Activated naive CD4-positive, alpha-beta T cell treated with anti-CD3 and anti-CD28 coated beads for 36 hours (primary cell): ENCODE results near the gene STRIP1. TPM values are rescaled to one million over a fixed set of nuclear protein-coding genes. Genes with fewer than 3 reads are reported as not detected.

ENCODE experiments used
- CTCF ChIA-PET: fragments of 350-600 bp; sonication (Branson Sonifier 250); formaldehyde crosslinking; loops from one replicate; lab custom pipeline; 2021; ENCODE audit warnings: antibody characterized with exemption; lab: Charles Lee
- DNase-seq: peaks from one replicate; pipeline ENCODE4 v3.0.0-alpha.2; 2020
- H3K27ac Mint-ChIP-seq: one replicate; pipeline ENCODE4 v1.8.0; 2021; ENCODE audit warnings: mild to moderate bottlenecking, mixed read lengths
- H3K27me3 Mint-ChIP-seq: one replicate; pipeline ENCODE4 v1.8.0; 2021; ENCODE audit warnings: low read depth, mixed read lengths
- H3K36me3 Mint-ChIP-seq: one replicate; pipeline ENCODE4 v1.8.0; 2021; ENCODE audit warnings: low read depth, mixed read lengths
- H3K4me1 Mint-ChIP-seq: one replicate; pipeline ENCODE4 v1.8.0; 2021; ENCODE audit warnings: low read depth, mixed read lengths
- H3K4me3 Mint-ChIP-seq: one replicate; pipeline ENCODE4 v1.8.0; 2021; ENCODE audit warnings: mild to moderate bottlenecking, moderate library complexity, mixed read lengths
- H3K9me3 Mint-ChIP-seq: one replicate; pipeline ENCODE4 v1.8.0; 2021; ENCODE audit warnings: mixed read lengths
- intact Hi-C: fragments of 100-400 bp; cut with micrococcal nuclease; formaldehyde crosslinking; loops from one replicate; pipeline ENCODE4 v1.15.1; 2023
- total RNA-seq, 2 experiments: library from RNA; stranded (reverse); gene quantifications; one replicate each; pipeline ENCODE4 v1.2.3, GENCODE V29; 2021

STRIP1 gene
- total RNA-seq, 2 experiments from 2014 or later = 20.7 to 22.8 TPM

- CTCF ChIA-PET = interaction anchor here (0.6 to 4.7 kb wide), 5 partner anchors 15 to 57 kb away, joined by 3 to 55 read pairs (median 12); no protein-coding TSS in a partner anchor
- no peak for DNase-seq
- Mint-ChIP-seq H3K27me3 (peaks cover 31% of the 10 kb centered on the region), H3K4me3 (no peak overlapping the region), H3K27ac (no peak overlapping the region), H3K4me1 (peaks cover 5% of the 10 kb centered on the region), H3K36me3 (no peaks in the 10 kb centered on the region), H3K9me3 (no peaks in the 10 kb centered on the region)
- intact Hi-C loops = no loop called here
Measured at GRCh38 chr1:110089561-110090275, 55.3 kb downstream of the STRIP1 start.

GRCh38 chr1:110091381-110091780, 57.0 kb downstream of the STRIP1 start:
- intact Hi-C loops = no loop called here

GRCh38 chr1:110091791-110092190, 57.4 kb downstream of the STRIP1 start:
- Mint-ChIP-seq H3K4me1 (peaks cover 2% of the 10 kb centered on the region), H3K9me3 (no peaks in the 10 kb centered on the region), H3K27me3 (peaks cover 14% of the 10 kb centered on the region), H3K27ac (no peak overlapping the region), H3K4me3 (no peak overlapping the region), H3K36me3 (no peaks in the 10 kb centered on the region)
- DNase-seq = no peak
- CTCF ChIA-PET = interaction anchor here (0.6 to 4.7 kb wide), 11 partner anchors 13 to 673 kb away, joined by 3 to 55 read pairs (median 6); partner anchors contain the start of genes AHCYL1 and RBM15
- intact Hi-C loops = no loop called here

More at GRCh38 chr1:110091381-110091780, 57.0 kb downstream of the STRIP1 start:
- no peaks in the 10 kb centered on the region for H3K36me3 Mint-ChIP-seq
- H3K4me3 Mint-ChIP-seq = no peak overlapping the region
- no peaks in the 10 kb centered on the region for H3K9me3 Mint-ChIP-seq
- H3K27ac Mint-ChIP-seq = no peak overlapping the region
- peaks cover 2% of the 10 kb centered on the region for H3K4me1 Mint-ChIP-seq
- peaks cover 18% of the 10 kb centered on the region for H3K27me3 Mint-ChIP-seq
- CTCF ChIA-PET = interaction anchor here (0.6 to 4.7 kb wide), 12 partner anchors 10 to 674 kb away, joined by 3 to 55 read pairs (median 6); partner anchors contain the start of genes AHCYL1 and RBM15
- DNase-seq = no peak

- Mint-ChIP-seq H3K27me3 (peaks cover 6% of the 10 kb centered on the region), H3K27ac (no peak overlapping the region), H3K4me3 (no peak overlapping the region), H3K9me3 (no peaks in the 10 kb centered on the region), H3K4me1 (peaks cover under 1% of the 10 kb centered on the region), H3K36me3 (no peaks in the 10 kb centered on the region)
- intact Hi-C loops = no loop called here
- CTCF ChIA-PET = interaction anchor here (1.3 to 4.7 kb wide), 4 partner anchors 12 to 115 kb away, joined by 3 to 55 read pairs (median 6); partner anchors contain the start of gene STRIP1
- DNase-seq = no peak
Measured at GRCh38 chr1:110092991-110093390, 58.6 kb downstream of the STRIP1 start.

- Mint-ChIP-seq H3K9me3 (no peaks in the 10 kb centered on the region), H3K4me1 (no peaks in the 10 kb centered on the region), H3K36me3 (no peaks in the 10 kb centered on the region), H3K27me3 (peaks cover 4% of the 10 kb centered on the region), H3K27ac (no peak overlapping the region), H3K4me3 (no peak overlapping the region)
- CTCF ChIA-PET = interaction anchor here (4.2 kb wide), 1 partner anchor 10 kb away, joined by 18 read pairs; no protein-coding TSS in a partner anchor
- no peak for DNase-seq
- intact Hi-C loops = no loop called here
Measured at GRCh38 chr1:110094931-110095654, 60.7 kb downstream of the STRIP1 start.

- no peaks in the 10 kb centered on the region for H3K9me3 Mint-ChIP-seq
- no peaks in the 10 kb centered on the region for H3K4me1 Mint-ChIP-seq
- intact Hi-C loops = no loop called here
- DNase-seq = no peak
- CTCF ChIA-PET = interaction anchor here (0.5 to 4.2 kb wide), 7 partner anchors 7 to 349 kb away, joined by 3 to 18 read pairs (median 3); no protein-coding TSS in a partner anchor
- H3K4me3 Mint-ChIP-seq = no peak overlapping the region
- H3K27me3 Mint-ChIP-seq = peaks cover 4% of the 10 kb centered on the region
- no peaks in the 10 kb centered on the region for H3K36me3 Mint-ChIP-seq
- H3K27ac Mint-ChIP-seq = no peak overlapping the region
Measured at GRCh38 chr1:110097507-110098221, 63.2 kb downstream of the STRIP1 start.

GRCh38 chr1:110098222-110099026, 64.0 kb downstream of the STRIP1 start:
- H3K27me3 Mint-ChIP-seq = peaks cover 4% of the 10 kb centered on the region
- CTCF ChIA-PET = interaction anchor here (1.0 to 4.2 kb wide), 4 partner anchors 7 to 49 kb away, joined by 3 to 18 read pairs (median 9); no protein-coding TSS in a partner anchor
- H3K9me3 Mint-ChIP-seq = no peaks in the 10 kb centered on the region
- no peaks in the 10 kb centered on the region for H3K36me3 Mint-ChIP-seq
- H3K27ac Mint-ChIP-seq = no peak overlapping the region
- no peak overlapping the region for H3K4me3 Mint-ChIP-seq
- H3K4me1 Mint-ChIP-seq = no peaks in the 10 kb centered on the region
- intact Hi-C loops = no loop called here
- DNase-seq = no peak

- Mint-ChIP-seq H3K4me1 (no peaks in the 10 kb centered on the region), H3K27me3 (peaks cover 4% of the 10 kb centered on the region), H3K9me3 (no peaks in the 10 kb centered on the region), H3K27ac (no peak overlapping the region), H3K4me3 (no peak overlapping the region), H3K36me3 (no peaks in the 10 kb centered on the region)
- DNase-seq = no peak
- intact Hi-C loops = no loop called here
- CTCF ChIA-PET = interaction anchor here (1.0 to 7.0 kb wide), 3 partner anchors 12 to 56 kb away, joined by 3 to 62 read pairs (median 11); no protein-coding TSS in a partner anchor
Measured at GRCh38 chr1:110100335-110100734, 65.9 kb downstream of the STRIP1 start.

GRCh38 chr1:110102081-110102480, 67.7 kb downstream of the STRIP1 start:
- intact Hi-C loops = no loop called here
- Mint-ChIP-seq H3K4me1 (no peaks in the 10 kb centered on the region), H3K9me3 (no peaks in the 10 kb centered on the region), H3K4me3 (no peak overlapping the region), H3K27ac (no peak overlapping the region), H3K36me3 (no peaks in the 10 kb centered on the region), H3K27me3 (no peaks in the 10 kb centered on the region)
- no peak for DNase-seq
- CTCF ChIA-PET = interaction anchor here (2.0 to 8.1 kb wide), 4 partner anchors 10 to 50 kb away, joined by 11 to 103 read pairs (median 58); no protein-coding TSS in a partner anchor
